Neural progenitor cell (in vitro differentiated cells): ENCODE results near the gene SRRD. TPM values are rescaled to one million over a fixed set of nuclear protein-coding genes. Genes with fewer than 3 reads are reported as not detected.

Source experiments
- DNase-seq: peaks from one replicate; pipeline ENCODE4 v3.0.0-alpha.2; 2016; ENCODE audit warnings: low spot score
- H2AFZ ChIP-seq: fragments of 200-600 bp; sonication (generic); replicated peaks from 2 replicates; pipeline ENCODE4 v1.6.1; 2016; ENCODE audit warnings: antibody characterized with exemption
- H3F3A ChIP-seq: fragments of 200-600 bp; sonication (generic); 2 replicates; pipeline ENCODE4 v1.6.1; 2016; ENCODE audit warnings: antibody characterized with exemption, low read depth
- H3K27ac ChIP-seq: fragments of 200-600 bp; sonication (generic); 2 replicates; pipeline ENCODE4 v1.5.1; 2016; ENCODE audit warnings: mild to moderate bottlenecking
- H3K27me3 ChIP-seq: fragments of 200-600 bp; sonication (generic); 2 replicates; pipeline ENCODE4 v1.6.1; 2016; ENCODE audit warnings: mild to moderate bottlenecking, moderate library complexity
- H3K36me3 ChIP-seq: fragments of 200-600 bp; sonication (generic); 2 replicates; pipeline ENCODE4 v1.5.1; 2016
- H3K4me1 ChIP-seq: fragments of 200-600 bp; sonication (generic); 2 replicates; pipeline ENCODE4 v1.6.1; 2016; ENCODE audit warnings: mixed run types
- H3K4me2 ChIP-seq: fragments of 200-600 bp; sonication (generic); 2 replicates; pipeline ENCODE4 v1.6.1; 2016
- H3K4me3 ChIP-seq: fragments of 200-600 bp; sonication (generic); 2 replicates; pipeline ENCODE4 v1.5.1; 2016
- H3K79me2 ChIP-seq: fragments of 200-600 bp; sonication (generic); 2 replicates; pipeline ENCODE4 v1.6.1; 2016; ENCODE audit warnings: low read depth
- H3K9ac ChIP-seq: fragments of 200-600 bp; sonication (generic); 2 replicates; pipeline ENCODE4 v1.6.1; 2016
- H3K9me3 ChIP-seq: fragments of 200-600 bp; sonication (generic); 2 replicates; pipeline ENCODE4 v1.5.1; 2016; ENCODE audit warnings: low read depth
- H4K20me1 ChIP-seq: fragments of 200-600 bp; sonication (generic); 2 replicates; pipeline ENCODE4 v1.6.1; 2016; ENCODE audit warnings: low read depth
- H3K27ac Mint-ChIP-seq: 3 replicates; pipeline ENCODE4 v1.8.0; 2021; ENCODE audit warnings: mixed read lengths
- H3K27me3 Mint-ChIP-seq: 2 replicates; pipeline ENCODE4 v1.8.0; 2022; ENCODE audit warnings: low read depth, mild to moderate bottlenecking, inconsistent platforms, moderate library complexity, mixed read lengths; ENCODE audit not compliant: insufficient read depth
- H3K36me3 Mint-ChIP-seq: 3 replicates; pipeline ENCODE4 v1.8.0; 2021; ENCODE audit warnings: mixed read lengths
- H3K4me1 Mint-ChIP-seq: 3 replicates; pipeline ENCODE4 v1.8.0; 2021; ENCODE audit warnings: mixed read lengths
- H3K4me3 Mint-ChIP-seq: 3 replicates; pipeline ENCODE4 v1.8.0; 2021; ENCODE audit warnings: mild to moderate bottlenecking, moderate library complexity, mixed read lengths
- H3K9me3 Mint-ChIP-seq: 3 replicates; pipeline ENCODE4 v1.8.0; 2020; ENCODE audit warnings: mixed read lengths
- EZH2 ChIP-seq: fragments of 200-600 bp; sonication (generic); IDR thresholded peaks from 2 replicates; pipeline ENCODE4 v1.6.1; 2017; ENCODE audit warnings: antibody characterized with exemption, mild to moderate bottlenecking, moderate library complexity
- EZH2phosphoT487 ChIP-seq: fragments of 200-600 bp; sonication (generic); IDR thresholded peaks from 2 replicates; pipeline ENCODE4 v1.6.1; 2017; ENCODE audit warnings: antibody characterized with exemption
- total RNA-seq: library from RNA; depleted of rRNA; stranded (reverse); fragments of >200 nt; gene quantifications from 2 replicates; pipeline ENCODE4 v1.2.3, GENCODE V29; 2015; ENCODE audit warnings: low replicate concordance
- TF ChIP-seq, protein P1 (sequence below): fragments of 200-600 bp; sonication (generic); IDR thresholded peaks from 2 replicates; pipeline ENCODE4 v1.5.1; 2017; ENCODE audit warnings: antibody characterized with exemption, mild to moderate bottlenecking

Gene SRRD
- total RNA-seq, 1 donor from 2014 or later: 36.0 TPM

- Histone ChIP-seq H4K20me1 (no peaks in the 10 kb centered on the region), H3K79me2 (peaks cover 46% of the 10 kb centered on the region), H3K4me2 (no peak overlapping the region), H3K4me1 (peaks cover 15% of the 10 kb centered on the region), H3K4me3 (no peak overlapping the region), H3K27me3 (no peaks in the 10 kb centered on the region), H2AFZ (no peak overlapping the region), H3K27ac (no peak overlapping the region), H3K9me3 (no peaks in the 10 kb centered on the region), H3K36me3 (peaks cover 8% of the 10 kb centered on the region), H3K9ac (no peak overlapping the region), H3F3A (peaks cover 29% of the 10 kb centered on the region)
- TF ChIP-seq, protein P1, sequence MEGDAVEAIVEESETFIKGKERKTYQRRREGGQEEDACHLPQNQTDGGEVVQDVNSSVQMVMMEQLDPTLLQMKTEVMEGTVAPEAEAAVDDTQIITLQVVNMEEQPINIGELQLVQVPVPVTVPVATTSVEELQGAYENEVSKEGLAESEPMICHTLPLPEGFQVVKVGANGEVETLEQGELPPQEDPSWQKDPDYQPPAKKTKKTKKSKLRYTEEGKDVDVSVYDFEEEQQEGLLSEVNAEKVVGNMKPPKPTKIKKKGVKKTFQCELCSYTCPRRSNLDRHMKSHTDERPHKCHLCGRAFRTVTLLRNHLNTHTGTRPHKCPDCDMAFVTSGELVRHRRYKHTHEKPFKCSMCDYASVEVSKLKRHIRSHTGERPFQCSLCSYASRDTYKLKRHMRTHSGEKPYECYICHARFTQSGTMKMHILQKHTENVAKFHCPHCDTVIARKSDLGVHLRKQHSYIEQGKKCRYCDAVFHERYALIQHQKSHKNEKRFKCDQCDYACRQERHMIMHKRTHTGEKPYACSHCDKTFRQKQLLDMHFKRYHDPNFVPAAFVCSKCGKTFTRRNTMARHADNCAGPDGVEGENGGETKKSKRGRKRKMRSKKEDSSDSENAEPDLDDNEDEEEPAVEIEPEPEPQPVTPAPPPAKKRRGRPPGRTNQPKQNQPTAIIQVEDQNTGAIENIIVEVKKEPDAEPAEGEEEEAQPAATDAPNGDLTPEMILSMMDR: no peak
- TF ChIP-seq EZH2: no peak
- TF ChIP-seq EZH2phosphoT487: no peak
- no peak overlapping the region for H3K27ac Mint-ChIP-seq
- peaks cover 20% of the 10 kb centered on the region for H3K36me3 Mint-ChIP-seq
- H3K4me3 Mint-ChIP-seq: no peak overlapping the region
- DNase-seq: no peak
- peaks cover 26% of the 10 kb centered on the region for H3K4me1 Mint-ChIP-seq
- H3K9me3 Mint-ChIP-seq: no peaks in the 10 kb centered on the region
- no peaks in the 10 kb centered on the region for H3K27me3 Mint-ChIP-seq
These were observed 2.7 kb downstream of the SRRD start for GRCh38 chr22:26486394-26486793.

- Histone ChIP-seq H3K4me2 (no peak overlapping the region), H3K4me3 (no peak overlapping the region), H3K9ac (no peak overlapping the region), H3K27ac (no peak overlapping the region), H2AFZ (no peak overlapping the region), H3K36me3 (peaks cover 9% of the 10 kb centered on the region), H3K9me3 (no peaks in the 10 kb centered on the region), H3F3A (peaks cover 25% of the 10 kb centered on the region), H3K79me2 (peaks cover 30% of the 10 kb centered on the region), H4K20me1 (no peaks in the 10 kb centered on the region), H3K27me3 (no peaks in the 10 kb centered on the region), H3K4me1 (peaks cover 9% of the 10 kb centered on the region)
- Mint-ChIP-seq H3K4me3 (no peak overlapping the region), H3K27ac (no peak overlapping the region), H3K27me3 (no peaks in the 10 kb centered on the region), H3K9me3 (no peaks in the 10 kb centered on the region), H3K4me1 (peaks cover 13% of the 10 kb centered on the region), H3K36me3 (peaks cover 24% of the 10 kb centered on the region)
- TF ChIP-seq, protein P1: no peak
- TF ChIP-seq EZH2phosphoT487 (no peak), EZH2 (no peak)
- DNase-seq: no peak
These were observed 4.3 kb downstream of the SRRD start for GRCh38 chr22:26487996-26488395.

- Histone ChIP-seq H3K4me1 (peaks cover 6% of the 10 kb centered on the region), H3K4me3 (no peak overlapping the region), H3F3A (peaks cover 15% of the 10 kb centered on the region), H4K20me1 (no peaks in the 10 kb centered on the region), H3K36me3 (peaks cover 9% of the 10 kb centered on the region), H3K4me2 (no peak overlapping the region), H3K27me3 (no peaks in the 10 kb centered on the region), H3K9ac (no peak overlapping the region), H3K9me3 (no peaks in the 10 kb centered on the region), H3K27ac (no peak overlapping the region), H3K79me2 (peaks cover 21% of the 10 kb centered on the region), H2AFZ (no peak overlapping the region)
- no peak overlapping the region for H3K4me3 Mint-ChIP-seq
- no peak for TF ChIP-seq EZH2
- no peak for TF ChIP-seq EZH2phosphoT487
- TF ChIP-seq, protein P1: no peak
- H3K4me1 Mint-ChIP-seq: peaks cover 5% of the 10 kb centered on the region
- H3K27ac Mint-ChIP-seq: peak overlapping the region; percentile 39
- no peak for DNase-seq
- no peaks in the 10 kb centered on the region for H3K9me3 Mint-ChIP-seq
- H3K27me3 Mint-ChIP-seq: no peaks in the 10 kb centered on the region
- H3K36me3 Mint-ChIP-seq: peaks cover 34% of the 10 kb centered on the region
These were observed 5.9 kb downstream of the SRRD start for GRCh38 chr22:26489447-26490036.
